CD4-positive, alpha-beta T cell treated with Interleukin-15 for 4 hours (primary cell): ENCODE data around the gene TMEM63A.
"Not testable (repeated sequence)": the region's sequence is repeated elsewhere in the genome, so short reads cannot be mapped to it uniquely, and the experiment has no call there.

Experiments
- DNase-seq: peaks from one replicate; pipeline ENCODE4 v3.0.0-alpha.2; 2020; ENCODE audit warnings: low spot score

Gene TMEM63A

DNA sequence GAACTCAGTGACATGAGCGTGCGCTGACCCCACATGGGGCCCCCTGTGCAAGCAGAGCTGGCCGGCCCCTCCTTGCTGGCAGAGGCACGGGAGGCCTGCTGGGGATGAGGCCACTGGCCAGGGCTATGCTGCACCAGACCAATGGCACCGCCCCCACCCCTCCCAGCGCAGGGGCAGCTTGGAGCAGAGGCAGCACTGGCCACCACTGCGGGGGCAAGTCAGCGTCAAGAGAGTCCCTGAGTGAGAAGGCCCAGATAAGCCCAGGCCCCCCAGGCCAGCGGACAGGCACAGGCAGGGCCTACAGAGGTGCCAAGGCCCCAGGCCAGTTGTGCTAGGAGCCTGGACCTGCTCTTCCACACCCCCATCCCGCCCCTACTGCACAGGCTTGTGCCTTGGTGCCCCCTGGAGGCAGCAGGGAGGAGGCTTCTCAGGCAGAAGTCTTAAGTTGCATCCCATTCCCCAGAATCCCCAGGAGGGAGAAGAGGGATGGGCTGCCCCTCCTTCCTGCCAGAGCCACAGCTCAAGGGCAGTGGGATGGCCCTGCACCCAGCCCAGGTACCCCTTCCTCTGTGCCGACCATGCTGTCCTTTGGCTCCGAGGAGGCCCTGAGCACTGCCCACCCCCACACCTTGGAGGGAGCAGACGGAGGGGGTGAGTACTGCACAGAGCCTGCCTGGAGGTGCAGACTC is 36.5 kb downstream of the TMEM63A start:
- DNase-seq, result no peak

- no peak for DNase-seq
Observed at GRCh38 chr1:225845097-225845496, 37.1 kb downstream of the TMEM63A start.

- no peak for DNase-seq
Observed at GRCh38 chr1:225844236-225845061, 37.7 kb downstream of the TMEM63A start.

- DNase-seq, result no peak
Observed at GRCh38 chr1:225843426-225843795, 38.8 kb downstream of the TMEM63A start.

GRCh38 chr1:225842788-225843425 is 39.3 kb downstream of the TMEM63A start:
- no peak for DNase-seq

GRCh38 chr1:225842074-225842473 is 40.1 kb downstream of the TMEM63A start:
- peak; percentile 16 for DNase-seq

- no peak for DNase-seq
Observed at GRCh38 chr1:225840713-225841112, 41.5 kb downstream of the TMEM63A start.

DNA sequence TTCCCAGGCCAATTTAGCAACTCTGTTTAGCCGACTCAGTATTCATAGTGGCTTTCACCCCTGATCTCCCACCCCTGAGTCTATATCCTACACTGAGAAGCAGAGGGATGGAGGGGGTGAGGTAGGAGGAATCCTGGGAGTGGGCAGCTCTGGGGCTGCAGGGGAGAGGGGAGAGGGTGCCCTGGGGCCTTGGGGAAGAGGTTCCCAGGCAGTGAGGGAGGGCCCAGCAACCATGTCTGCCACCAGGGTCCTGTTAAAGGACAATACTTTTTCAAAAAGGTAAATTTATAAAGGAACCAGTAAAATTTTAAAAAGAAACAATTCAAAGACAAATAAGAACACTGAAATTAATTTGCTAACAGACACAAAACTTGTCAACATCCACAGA is 42.0 kb downstream of the TMEM63A start:
- no peak for DNase-seq

- DNase-seq, result no peak
Observed at GRCh38 chr1:225838793-225839192, 43.4 kb downstream of the TMEM63A start.

- not testable (repeated sequence) for DNase-seq
Observed at GRCh38 chr1:225836296-225836695, 45.9 kb downstream of the TMEM63A start.

GRCh38 chr1:225835856-225836255 is 46.3 kb downstream of the TMEM63A start:
- no peak for DNase-seq

GRCh38 chr1:225834417-225835329 is 47.5 kb downstream of the TMEM63A start:
- no peak for DNase-seq

DNA sequence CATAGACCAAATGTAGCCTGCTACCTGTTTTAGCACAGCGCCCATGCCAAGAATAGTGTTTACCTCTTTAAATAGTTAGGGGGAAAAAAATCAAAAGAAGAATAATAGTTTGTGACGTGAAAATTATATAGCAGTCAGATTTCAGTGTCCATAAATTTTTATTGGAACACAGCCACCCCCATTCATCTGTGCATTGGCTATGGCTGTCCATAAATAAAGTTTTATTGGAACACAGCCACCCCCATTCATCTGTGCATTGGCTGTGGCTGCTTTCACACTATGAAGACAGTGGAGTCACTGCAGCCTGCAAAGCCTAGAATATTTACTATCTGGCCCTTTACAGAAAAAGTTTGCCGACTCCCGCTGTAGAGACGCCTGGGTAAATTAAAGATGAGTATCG is 51.3 kb downstream of the TMEM63A start:
- no peak for DNase-seq

- no peak for DNase-seq
Observed at GRCh38 chr1:225828706-225829345, 53.4 kb downstream of the TMEM63A start.

- no peak for DNase-seq
Observed at GRCh38 chr1:225827076-225827475, 55.1 kb downstream of the TMEM63A start.

- DNase-seq, result no peak
Observed at GRCh38 chr1:225825607-225826007, 56.6 kb downstream of the TMEM63A start.

- DNase-seq, result no peak
Observed at GRCh38 chr1:225825078-225825477, 57.1 kb downstream of the TMEM63A start.

- no peak for DNase-seq
Observed at GRCh38 chr1:225824533-225824941, 57.6 kb downstream of the TMEM63A start.

GRCh38 chr1:225823811-225824261 is 58.3 kb downstream of the TMEM63A start:
- DNase-seq, result no peak

DNA sequence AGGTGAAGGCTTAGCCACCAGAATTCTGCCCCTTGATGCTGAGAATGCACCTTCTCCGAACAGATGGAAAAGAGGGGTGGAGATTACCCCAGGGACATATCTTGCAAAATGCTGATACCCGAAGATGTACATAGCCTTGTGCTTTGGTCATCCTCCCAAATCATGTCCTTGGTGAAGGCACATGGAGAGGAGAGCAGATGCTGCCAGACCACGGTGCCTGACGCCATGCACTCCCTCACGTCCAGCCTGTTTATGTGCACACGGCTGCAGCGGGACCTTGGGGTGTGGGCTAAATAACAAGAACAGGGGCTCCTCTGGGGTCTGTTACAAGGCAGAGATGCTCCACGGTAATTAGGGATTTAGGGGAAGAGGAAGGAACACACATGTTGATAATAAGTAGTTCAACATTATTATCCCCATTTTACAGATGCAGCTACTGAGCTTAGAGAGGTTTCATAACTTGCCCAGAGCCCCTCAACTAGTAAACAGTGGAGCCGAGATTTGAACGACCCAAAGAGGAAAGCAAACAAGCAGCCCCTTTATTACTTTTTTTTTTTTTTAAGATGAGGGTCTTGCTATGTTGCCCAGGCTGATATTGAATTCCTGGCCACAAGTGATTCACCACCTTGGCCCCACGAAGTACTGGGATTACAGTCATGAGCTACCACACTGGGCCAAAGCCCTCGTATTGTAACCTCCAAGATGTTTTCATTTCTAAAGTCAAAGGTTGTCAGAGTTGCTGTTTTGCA is 59.4 kb downstream of the TMEM63A start:
- no peak for DNase-seq
